Measurements from ENCODE around the gene JOSD2. TPM values are rescaled to one million over a fixed set of nuclear protein-coding genes. Genes with fewer than 3 reads are reported as not detected.

JOSD2 gene
- total and polyA plus RNA-seq, 2 donors (not counting 3 experiments of a cell fraction or from before 2014, with no cell fraction given) = 37.4 to 62.8 TPM

DNA sequence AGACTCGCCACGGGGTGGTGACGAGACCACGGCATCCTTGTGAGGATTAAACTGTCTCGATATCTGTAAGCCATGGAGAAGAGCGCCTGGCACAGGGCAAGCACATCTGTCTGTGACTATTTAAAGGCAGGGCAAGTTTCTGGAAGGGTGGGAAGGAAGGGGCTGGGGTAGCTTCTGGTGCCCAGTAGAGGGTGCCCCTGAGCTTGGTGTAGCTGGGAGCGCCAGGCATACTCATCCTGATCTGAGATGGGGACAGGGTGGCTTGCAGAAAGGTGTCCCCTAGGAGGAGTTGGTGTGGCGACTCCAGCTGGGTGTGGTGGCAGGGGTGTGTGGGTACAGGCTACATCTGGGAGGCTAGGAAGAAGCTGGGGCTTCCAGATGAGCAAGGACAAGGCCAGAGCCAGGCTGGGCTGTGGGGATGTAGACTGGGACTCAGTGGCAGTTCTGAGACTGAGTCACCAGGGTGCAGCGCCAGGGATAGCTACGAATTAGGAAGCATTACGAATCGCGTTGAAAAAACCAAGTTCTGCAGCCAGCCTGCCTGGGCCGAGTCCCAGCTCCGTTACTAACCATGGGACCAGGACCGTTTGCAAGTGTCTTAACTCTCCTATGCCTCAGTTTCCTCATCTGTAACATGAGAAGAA, 25.8 kb upstream of the JOSD2 start:
- FAIRE-seq (no peak), DNase-seq (ENCODE audit: low read depth, low spot score) (no peak)
- dilution Hi-C loops (cut with MboI; ENCODE audit: extremely low pct_ligation_motif_present, low sequenced_read_pairs) (no loop called here), intact Hi-C loops (cut with micrococcal nuclease) (loop anchor here (1.0 to 2.0 kb wide), 6 partner anchors 20 to 386 kb away; no protein-coding TSS in a partner anchor)
- Histone ChIP-seq H3K27ac (ENCODE audit: insufficient read depth, low read depth, low read length) (no peak overlapping the region), H3K36me3 (ENCODE audit: control insufficient read depth in 2 of 2, extremely low read depth in 1 of 2, insufficient read depth in 2 of 2, low read length in 2 of 2) (no peaks in the 10 kb centered on the region), H3K4me3 (replicated peaks in 1 of 3; ENCODE audit: insufficient read depth in 1 of 3, low read depth in 1 of 3, low read length in 3 of 3) (no peak overlapping the region), H3K9me3 (replicated peaks; ENCODE audit: control insufficient read depth, insufficient read depth, low read length) (no peaks in the 10 kb centered on the region), H3K79me2 (ENCODE audit: control insufficient read depth, insufficient read depth, low read length) (no peaks in the 10 kb centered on the region), H4K20me1 (replicated peaks; ENCODE audit: control insufficient read depth, extremely low read depth, insufficient read depth, low read length) (no peaks in the 10 kb centered on the region), H3K27me3 (ENCODE audit: control insufficient read depth in 2 of 2, insufficient read depth in 2 of 2, low read length in 2 of 2) (peaks cover 0 to 2% of the 10 kb centered on the region in 2 experiments), H3K4me2 (ENCODE audit: insufficient read depth, low read length) (no peak overlapping the region), H3K9me1 (replicated peaks; ENCODE audit: control insufficient read depth, extremely low read depth, insufficient read depth, low read length) (no peaks in the 10 kb centered on the region), H3K9ac (replicated peaks; ENCODE audit: extremely low read depth, insufficient read depth, low read length) (no peak overlapping the region), H3K4me1 (ENCODE audit: control insufficient read depth, extremely low read depth, insufficient read depth, low read length) (no peaks in the 10 kb centered on the region), H2AFZ (ENCODE audit: low read depth, low read length) (no peak overlapping the region)
- ChIA-PET CTCF (interaction anchor here (1.3 to 11.4 kb wide), 24 partner anchors 8 to 557 kb away, joined by 3 to 136 read pairs (median 7); partner anchors contain the start of gene JOSD2), POLR2A (no interaction called here)
- TF ChIP-seq, protein P1, sequence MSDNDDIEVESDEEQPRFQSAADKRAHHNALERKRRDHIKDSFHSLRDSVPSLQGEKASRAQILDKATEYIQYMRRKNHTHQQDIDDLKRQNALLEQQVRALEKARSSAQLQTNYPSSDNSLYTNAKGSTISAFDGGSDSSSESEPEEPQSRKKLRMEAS (IDR thresholded peaks at IDR 0.05; ENCODE audit: insufficient read depth, insufficient read length) = no peak
- TF ChIP-seq CTCF (IDR thresholded peaks at IDR 0.05; ENCODE audit: extremely low read depth in 1 of 2, insufficient read depth in 1 of 2, low read depth in 1 of 2, low read length in 2 of 2) (no peak), EZH2 (IDR thresholded peaks at IDR 0.05; ENCODE audit: borderline replicate concordance, low read depth, low read length, severe bottlenecking) (no peak), POLR2A (IDR thresholded peaks at IDR 0.05; ENCODE audit: low read depth, low read length) (no peak)
- no TSS peak for BruUV-seq (replicated peaks)

Measured in endothelial cell of umbilical vein (primary cell).